Suprapubic skin (tissue), 3 donors: ENCODE measurements around the gene ORAI1.
"Not testable (repeated sequence)": the region's sequence is repeated elsewhere in the genome, so short reads cannot be mapped to it uniquely, and the experiment has no call there.

Experiments
- POLR2AphosphoS5 ChIP-seq, 3 donors: sonication (generic); formaldehyde crosslinking; IDR thresholded peaks; one replicate each; pipeline ENCODE4 v1.6.1; 2017; ENCODE audit warnings: antibody characterized with exemption in 3 of 3
- TF ChIP-seq, protein P1 (sequence below), 2 donors: fragments of 200-600 bp in 1 of 2; fragments of 450-650 bp in 1 of 2; sonication (generic) in 1 of 2; IDR thresholded peaks; one replicate each; pipeline ENCODE4 v1.5.1; 2016 to 2019; ENCODE audit warnings: antibody characterized with exemption in 2 of 2, mild to moderate bottlenecking in 1 of 2, moderate library complexity in 1 of 2

DNA sequence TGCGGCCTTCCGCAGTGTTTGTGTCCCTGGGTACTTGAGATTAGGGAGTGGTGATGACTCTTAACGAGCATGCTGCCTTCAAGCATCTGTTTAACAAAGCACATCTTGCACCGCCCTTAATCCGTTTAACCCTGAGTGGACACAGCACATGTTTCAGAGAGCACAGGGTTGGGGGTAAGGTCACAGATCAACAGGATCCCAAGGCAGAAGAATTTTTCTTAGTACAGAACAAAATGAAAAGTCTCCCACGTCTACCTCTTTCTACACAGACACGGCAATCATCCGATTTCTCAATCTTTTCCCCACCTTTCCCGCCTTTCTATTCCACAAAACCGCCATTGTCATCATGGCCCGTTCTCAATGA lies 7.5 kb downstream of the ORAI1 start:
- TF ChIP-seq, protein P1, sequence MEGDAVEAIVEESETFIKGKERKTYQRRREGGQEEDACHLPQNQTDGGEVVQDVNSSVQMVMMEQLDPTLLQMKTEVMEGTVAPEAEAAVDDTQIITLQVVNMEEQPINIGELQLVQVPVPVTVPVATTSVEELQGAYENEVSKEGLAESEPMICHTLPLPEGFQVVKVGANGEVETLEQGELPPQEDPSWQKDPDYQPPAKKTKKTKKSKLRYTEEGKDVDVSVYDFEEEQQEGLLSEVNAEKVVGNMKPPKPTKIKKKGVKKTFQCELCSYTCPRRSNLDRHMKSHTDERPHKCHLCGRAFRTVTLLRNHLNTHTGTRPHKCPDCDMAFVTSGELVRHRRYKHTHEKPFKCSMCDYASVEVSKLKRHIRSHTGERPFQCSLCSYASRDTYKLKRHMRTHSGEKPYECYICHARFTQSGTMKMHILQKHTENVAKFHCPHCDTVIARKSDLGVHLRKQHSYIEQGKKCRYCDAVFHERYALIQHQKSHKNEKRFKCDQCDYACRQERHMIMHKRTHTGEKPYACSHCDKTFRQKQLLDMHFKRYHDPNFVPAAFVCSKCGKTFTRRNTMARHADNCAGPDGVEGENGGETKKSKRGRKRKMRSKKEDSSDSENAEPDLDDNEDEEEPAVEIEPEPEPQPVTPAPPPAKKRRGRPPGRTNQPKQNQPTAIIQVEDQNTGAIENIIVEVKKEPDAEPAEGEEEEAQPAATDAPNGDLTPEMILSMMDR (IDR thresholded peaks at IDR 0.05), result not testable (repeated sequence)
- not testable (repeated sequence) for TF ChIP-seq POLR2AphosphoS5 (IDR thresholded peaks at IDR 0.05)
